HCT116 (cell line): ENCODE measurements around the gene DDX54. TPM values are rescaled to one million over a fixed set of nuclear protein-coding genes. Genes with fewer than 3 reads are reported as not detected.

Experiments used
- ATAC-seq: fragments of 200-7000 bp; cut with Tn5 transposase; 2 replicates; pipeline ENCODE4 v1.9.1; 2020; ENCODE audit warnings: mild to moderate bottlenecking, moderate library complexity
- BruUV-seq: library from RNA; stranded (reverse); fragments of 400-500 nt; replicated peaks from 2 replicates; lab custom pipeline; 2021; lab: Mats Ljungman, UMichigan
- CTCF ChIA-PET: fragments of 300-600 bp; sonication (Branson Sonifier 250); formaldehyde crosslinking; loops from one replicate; lab custom pipeline; 2021; ENCODE audit warnings: antibody characterized with exemption; lab: Charles Lee
- POLR2A ChIA-PET: fragments of 300-600, 350-600 bp; sonication (Branson Sonifier 250); formaldehyde crosslinking; loops from one replicate; lab custom pipeline; 2021; ENCODE audit warnings: antibody characterized with exemption; lab: Charles Lee
- RAD21 ChIA-PET, 2 experiments: fragments of 300-600 bp; sonication (Branson Sonifier 250); formaldehyde crosslinking; loops; one replicate each; lab custom pipeline; 2023; ENCODE audit warnings: low total read pairs in 2 of 2; ENCODE audit not compliant: uncharacterized antibody in 2 of 2, unreplicated experiment in 2 of 2, low non-redundant PET in 1 of 2; lab: Charles Lee
- DNase-seq: peaks from one replicate; pipeline ENCODE4 v3.0.0-alpha.2; 2010; ENCODE audit warnings: low read depth, low spot score
- H2AFZ ChIP-seq: fragments of 200-600 bp; shearing (Covaris generic), sonication (generic); 2 replicates; pipeline ENCODE4 v1.6.1; 2017; ENCODE audit warnings: low read depth, mixed run types, mixed read lengths, antibody characterized with exemption, low read length; ENCODE audit not compliant: poor library complexity, severe bottlenecking
- H3K27ac ChIP-seq: 2 replicates; pipeline ENCODE4 v1.5.1; 2012; ENCODE audit warnings: low read depth, low read length
- H3K27me3 ChIP-seq: fragments of 200-600 bp; sonication (generic); 2 replicates; pipeline ENCODE4 v1.6.1; 2016; ENCODE audit warnings: mixed run types, low read length, mixed read lengths; ENCODE audit not compliant: insufficient read depth
- H3K36me3 ChIP-seq, 2 experiments: fragments of 200-500 bp in 1 of 2; fragments of 200-600 bp in 1 of 2; sonication (Bioruptor generic) in 1 of 2; sonication (generic) in 1 of 2; 2 replicates each; pipeline versions ENCODE4 v1.5.1 to v1.6.1; 2014 to 2016; ENCODE audit warnings: low read length in 2 of 2, inconsistent platforms in 1 of 2, mixed read lengths in 1 of 2, mixed run types in 1 of 2; ENCODE audit not compliant: insufficient read depth in 2 of 2, control insufficient read depth in 1 of 2
- H3K4me1 ChIP-seq, 2 experiments: fragments of 200-600 bp in 1 of 2; sonication (generic) in 1 of 2; 2 replicates each; pipeline versions ENCODE4 v1.5.1 to v1.6.1; 2012 to 2017; ENCODE audit warnings: low read length in 2 of 2, inconsistent platforms in 1 of 2, mild to moderate bottlenecking in 1 of 2, mixed read lengths in 1 of 2, mixed run types in 1 of 2, moderate library complexity in 1 of 2; ENCODE audit not compliant: insufficient read depth in 2 of 2, control insufficient read depth in 1 of 2
- H3K4me2 ChIP-seq: fragments of 200-600 bp; sonication (generic); 2 replicates; pipeline ENCODE4 v1.6.1; 2017; ENCODE audit warnings: mixed run types, low read length, mixed read lengths
- H3K4me3 ChIP-seq, 2 experiments: fragments of 200-600 bp in 1 of 2; sonication (generic) in 1 of 2; replicated peaks in 1 of 2; 2 replicates each; pipeline ENCODE4 v1.5.1; 2011 to 2016; ENCODE audit warnings: low read length in 2 of 2, control low read depth in 1 of 2, low read depth in 1 of 2, mild to moderate bottlenecking in 1 of 2, mixed read lengths in 1 of 2, mixed run types in 1 of 2
- H3K79me2 ChIP-seq: fragments of 200-600 bp; sonication (generic); 2 replicates; pipeline ENCODE4 v1.6.1; 2017; ENCODE audit warnings: mild to moderate bottlenecking, mixed run types, low read length, moderate library complexity, mixed read lengths; ENCODE audit not compliant: insufficient read depth
- H3K9ac ChIP-seq: fragments of 200-600 bp; sonication (generic); 2 replicates; pipeline ENCODE4 v1.6.1; 2016; ENCODE audit warnings: low read length, mixed read lengths
- H3K9me2 ChIP-seq: fragments of 200-600 bp; sonication (generic), shearing (Covaris generic); 2 replicates; pipeline ENCODE4 v1.6.1; 2017; ENCODE audit warnings: mixed run types, mild to moderate bottlenecking, moderate library complexity; ENCODE audit not compliant: insufficient read depth
- H3K9me3 ChIP-seq, 2 experiments: fragments of 200-500 bp in 1 of 2; fragments of 200-600 bp in 1 of 2; sonication (Bioruptor generic) in 1 of 2; sonication (generic) in 1 of 2; 2 replicates each; pipeline ENCODE4 v1.6.1; 2014 to 2017; ENCODE audit warnings: low read length in 2 of 2, mixed read lengths in 2 of 2, inconsistent platforms in 1 of 2, low read depth in 1 of 2, mild to moderate bottlenecking in 1 of 2, mixed run types in 1 of 2, moderate library complexity in 1 of 2; ENCODE audit not compliant: control insufficient read depth in 1 of 2, insufficient read depth in 1 of 2
- H4K20me1 ChIP-seq: fragments of 200-600 bp; sonication (generic), shearing (Covaris generic); 2 replicates; pipeline ENCODE4 v1.6.1; 2017; ENCODE audit warnings: mixed run types, mild to moderate bottlenecking, moderate library complexity; ENCODE audit not compliant: insufficient read depth
- ATF3 ChIP-seq: IDR thresholded peaks from 2 replicates; pipeline ENCODE4 v1.6.1; 2012
- CBX3 ChIP-seq: IDR thresholded peaks from 2 replicates; pipeline ENCODE4 v1.6.1; 2012; ENCODE audit warnings: low read depth
- EZH2 ChIP-seq: fragments of 200-600 bp; sonication (generic); IDR thresholded peaks from 2 replicates; pipeline ENCODE4 v1.6.1; 2017; ENCODE audit warnings: antibody characterized with exemption, mixed run types
- EZH2phosphoT487 ChIP-seq: fragments of 200-600 bp; IDR thresholded peaks from 2 replicates; pipeline ENCODE4 v1.6.1; 2018; ENCODE audit warnings: antibody characterized with exemption, borderline replicate concordance
- JUND ChIP-seq: IDR thresholded peaks from 2 replicates; pipeline ENCODE4 v1.6.1; 2012
- MAX ChIP-seq: IDR thresholded peaks from 2 replicates; pipeline ENCODE4 v1.6.1; 2012
- POLR2A ChIP-seq: IDR thresholded peaks from 2 replicates; pipeline ENCODE4 v1.7.0; 2011; ENCODE audit warnings: borderline replicate concordance; ENCODE audit not compliant: insufficient read depth, insufficient read length; ENCODE audit errors: extremely low read depth
- RAD21 ChIP-seq: IDR thresholded peaks from 2 replicates; pipeline ENCODE4 v1.6.1; 2012; ENCODE audit warnings: low read depth, mild to moderate bottlenecking
- ZBTB33 ChIP-seq: IDR thresholded peaks from 2 replicates; pipeline ENCODE4 v1.6.1; 2011; ENCODE audit warnings: mild to moderate bottlenecking, low read length, moderate library complexity; ENCODE audit not compliant: insufficient replicate concordance; ENCODE audit errors: extremely low read depth
- ZFX ChIP-seq: fragments of 450-650 bp; IDR thresholded peaks from 2 replicates; pipeline ENCODE4 v1.6.1; 2017
- ZNF274 ChIP-seq: fragments of 200-500 bp; sonication (Bioruptor generic); IDR thresholded peaks from 2 replicates; pipeline ENCODE4 v1.6.1; 2014; ENCODE audit warnings: mild to moderate bottlenecking, low read depth, low read length, inconsistent platforms
- intact Hi-C: fragments of 100-400 bp; cut with micrococcal nuclease; formaldehyde crosslinking; loops from 2 replicates; pipeline ENCODE4 v1.10.0; 2022
- total RNA-seq: library from RNA; stranded (reverse); gene quantifications from one replicate; pipeline ENCODE4 v1.2.1, GENCODE V29; 2021; ENCODE audit not compliant: unreplicated experiment

DDX54 gene
- total RNA-seq, 1 experiment from 2014 or later, result 110 TPM

GRCh38 chr12:113198296-113198695, 13.0 kb upstream of the DDX54 start:
- RAD21 ChIA-PET, result no interaction called here
- intact Hi-C loops, result loop anchor here (5.0 to 10.0 kb wide), 2 partner anchors 99 to 137 kb away; partner anchors contain the start of gene SLC8B1
- no peak overlapping the region for H2AFZ ChIP-seq
- no peaks in the 10 kb centered on the region for H3K36me3 ChIP-seq
- H3K9me2 ChIP-seq, result no peaks in the 10 kb centered on the region
- no peaks in the 10 kb centered on the region for H3K79me2 ChIP-seq
- no peak overlapping the region for H3K4me2 ChIP-seq
- H3K27me3 ChIP-seq, result no peaks in the 10 kb centered on the region
- POLR2A ChIA-PET, result no interaction called here
- ATAC-seq (no peak), DNase-seq (no peak)
- no TSS peak for BruUV-seq
- no peak overlapping the region for H3K27ac ChIP-seq
- H3K9me3 ChIP-seq, result no peaks in the 10 kb centered on the region
- no peak overlapping the region for H3K4me3 ChIP-seq
- CTCF ChIA-PET, result no interaction called here
- peaks cover 17 to 31% of the 10 kb centered on the region in 2 experiments for H3K4me1 ChIP-seq
- no peak overlapping the region for H3K9ac ChIP-seq
- no peaks in the 10 kb centered on the region for H4K20me1 ChIP-seq
- TF ChIP-seq JUND, result no peak
- TF ChIP-seq POLR2A, result no peak
- TF ChIP-seq EZH2phosphoT487, result no peak
- no peak for TF ChIP-seq ZBTB33
- TF ChIP-seq ZFX, result no peak

GRCh38 chr12:113197518-113198077, 12.3 kb upstream of the DDX54 start:
- ATAC-seq (no peak), DNase-seq (no peak)
- Histone ChIP-seq H3K4me3 (no peak overlapping the region), H3K9me3 (no peaks in the 10 kb centered on the region), H2AFZ (no peak overlapping the region), H3K9ac (no peak overlapping the region), H3K27me3 (no peaks in the 10 kb centered on the region), H3K9me2 (no peaks in the 10 kb centered on the region), H3K36me3 (no peaks in the 10 kb centered on the region; a peak in 2 of 4 replicates), H4K20me1 (no peaks in the 10 kb centered on the region), H3K4me1 (peaks cover 23 to 38% of the 10 kb centered on the region in 2 experiments), H3K27ac (no peak overlapping the region), H3K4me2 (no peak overlapping the region), H3K79me2 (no peaks in the 10 kb centered on the region)
- CTCF ChIA-PET, result interaction anchor here (0.6 to 0.7 kb wide), 5 partner anchors 10 to 227 kb away, joined by 3 to 5 read pairs (median 3); no protein-coding TSS in a partner anchor
- no TSS peak for BruUV-seq
- RAD21 ChIA-PET, result interaction anchor here in 1 of 2 experiments (0.7 kb wide), 1 partner anchor 20 kb away, joined by 7 read pairs; no protein-coding TSS in a partner anchor
- POLR2A ChIA-PET, result no interaction called here
- no peak for TF ChIP-seq CBX3
- TF ChIP-seq JUND, result no peak
- TF ChIP-seq ATF3, result no peak
- no peak for TF ChIP-seq POLR2A
- TF ChIP-seq ZNF274, result no peak
- TF ChIP-seq RAD21, result no peak
- TF ChIP-seq EZH2, result no peak
- no peak for TF ChIP-seq MAX
- intact Hi-C loops, result loop anchor here (2.0 to 10.0 kb wide), 3 partner anchors 100 to 227 kb away; partner anchors contain the start of gene SLC8B1
